AG04450 (cell line): ENCODE results near the gene RNF8. TPM values are rescaled to one million over a fixed set of nuclear protein-coding genes. Genes with fewer than 3 reads are reported as not detected.
"Not testable (repeated sequence)": the region's sequence is repeated elsewhere in the genome, so short reads cannot be mapped to it uniquely, and the experiment has no call there.

Experiments used
- CTCF ChIA-PET: fragments of 300-600, 350-600 bp; formaldehyde crosslinking; extraction: SDS; loops from one replicate; lab custom pipeline; 2022; ENCODE audit warnings: antibody characterized with exemption, inconsistent platforms; lab: Charles Lee
- POLR2A ChIA-PET: fragments of 350-600 bp; formaldehyde crosslinking; extraction: SDS; loops from one replicate; lab custom pipeline; 2021; ENCODE audit warnings: antibody characterized with exemption, inconsistent platforms; lab: Yijun Ruan, JAX
- DNase-seq: peaks from one replicate; pipeline ENCODE4 v3.0.0-alpha.2; 2011; ENCODE audit warnings: low read depth, low spot score
- H3K27ac ChIP-seq: one replicate; pipeline ENCODE4 v1.5.1; 2012; ENCODE audit warnings: low read depth, low read length, control low read depth
- H3K27me3 ChIP-seq: one replicate; pipeline ENCODE4 v1.6.0; 2012; ENCODE audit warnings: low read length; ENCODE audit not compliant: control insufficient read depth, insufficient read depth
- H3K4me3 ChIP-seq: 2 replicates; pipeline ENCODE4 v1.5.1; 2011; ENCODE audit warnings: mild to moderate bottlenecking, low read depth, low read length, control low read depth
- H3K9me3 ChIP-seq: 2 replicates; pipeline ENCODE4 v1.5.1; 2012; ENCODE audit warnings: low read length; ENCODE audit not compliant: control insufficient read depth, insufficient read depth
- CTCF ChIP-seq: IDR thresholded peaks from 2 replicates; pipeline ENCODE4 v1.5.1; 2011; ENCODE audit warnings: low read depth, low read length, control low read depth, inconsistent platforms
- polyA plus RNA-seq: library from polyadenylated mRNA; depleted of rRNA; stranded (reverse); fragments of >200 nt; gene quantifications from 2 replicates; pipeline ENCODE4 v1.2.3, GENCODE V29; 2011

Gene RNF8
- polyA plus RNA-seq, 1 experiment, result 26.3 TPM

GRCh38 chr6:37338745-37339255 is 15.0 kb upstream of the RNF8 start:
- H3K27ac ChIP-seq, result no peak overlapping the region
- ChIA-PET POLR2A (no interaction called here), CTCF (interaction anchor here (1.6 kb wide), 1 partner anchor 13 kb away, joined by 9 read pairs; no protein-coding TSS in a partner anchor)
- H3K27me3 ChIP-seq, result no peaks in the 10 kb centered on the region
- no peak for TF ChIP-seq CTCF
- H3K4me3 ChIP-seq, result no peak overlapping the region
- no peaks in the 10 kb centered on the region for H3K9me3 ChIP-seq
- no peak for DNase-seq

- peak overlapping the region; percentile 31 for H3K27ac ChIP-seq
- DNase-seq, result no peak
- no peak for TF ChIP-seq CTCF
- H3K9me3 ChIP-seq, result no peaks in the 10 kb centered on the region
- no peaks in the 10 kb centered on the region for H3K27me3 ChIP-seq
- ChIA-PET CTCF (interaction anchor here (0.6 to 1.6 kb wide), 2 partner anchors 14 to 15 kb away, joined by 4 to 9 read pairs; no protein-coding TSS in a partner anchor), POLR2A (no interaction called here)
- H3K4me3 ChIP-seq, result no peak overlapping the region
Observed at GRCh38 chr6:37339741-37340638, 13.8 kb upstream of the RNF8 start.

GRCh38 chr6:37340639-37340943 is 13.2 kb upstream of the RNF8 start:
- Histone ChIP-seq H3K9me3 (no peaks in the 10 kb centered on the region), H3K27me3 (no peaks in the 10 kb centered on the region), H3K27ac (no peak overlapping the region), H3K4me3 (no peak overlapping the region)
- POLR2A ChIA-PET, result no interaction called here
- CTCF ChIA-PET, result interaction anchor here (0.6 kb wide), 1 partner anchor 15 kb away, joined by 4 read pairs; no protein-coding TSS in a partner anchor
- no peak for TF ChIP-seq CTCF
- no peak for DNase-seq

- ChIA-PET CTCF (interaction anchor here (1.6 kb wide), 1 partner anchor 17 kb away, joined by 5 read pairs; no protein-coding TSS in a partner anchor), POLR2A (no interaction called here)
- Histone ChIP-seq H3K27ac (no peak overlapping the region), H3K9me3 (no peaks in the 10 kb centered on the region), H3K27me3 (no peaks in the 10 kb centered on the region), H3K4me3 (no peak overlapping the region)
- no peak for DNase-seq
- no peak for TF ChIP-seq CTCF
Observed at GRCh38 chr6:37343248-37343647, 10.5 kb upstream of the RNF8 start.

GRCh38 chr6:37344308-37344707 is 9.5 kb upstream of the RNF8 start:
- no peak for TF ChIP-seq CTCF

GRCh38 chr6:37345804-37346203 is 8.0 kb upstream of the RNF8 start:
- CTCF ChIA-PET, H3K27ac ChIP-seq, H3K4me3 ChIP-seq, H3K9me3 ChIP-seq, POLR2A ChIA-PET, DNase-seq, H3K27me3 ChIP-seq: not testable (repeated sequence)

More at GRCh38 chr6:37344308-37344707, 9.5 kb upstream of the RNF8 start:
- POLR2A ChIA-PET, result no interaction called here
- CTCF ChIA-PET, result interaction anchor here (1.6 kb wide), 1 partner anchor 18 kb away, joined by 5 read pairs; no protein-coding TSS in a partner anchor
- H3K27me3 ChIP-seq, result no peaks in the 10 kb centered on the region
- no peaks in the 10 kb centered on the region for H3K9me3 ChIP-seq
- H3K27ac ChIP-seq, result no peak overlapping the region
- DNase-seq, result no peak
- no peak overlapping the region for H3K4me3 ChIP-seq
